SK-N-MC (cell line): ENCODE measurements around the gene KLHL12.

Experiments used
- EZH2 ChIP-seq: fragments of 200-600 bp; sonication (generic); IDR thresholded peaks from one replicate; pipeline ENCODE4 v1.6.1; 2017; ENCODE audit warnings: antibody characterized with exemption
- POLR2AphosphoS5 ChIP-seq: IDR thresholded peaks from 2 replicates; pipeline ENCODE4 v1.6.1; 2012; ENCODE audit warnings: mild to moderate bottlenecking, low read depth, low read length, borderline replicate concordance

GRCh38 chr1:202932476-202932875, 5.4 kb upstream of the KLHL12 start:
- TF ChIP-seq EZH2 (no peak), POLR2AphosphoS5 (no peak)
